NK-92 (cell line): ENCODE measurements around the gene FRG2.
"Not testable (repeated sequence)": the region's sequence is repeated elsewhere in the genome, so short reads cannot be mapped to it uniquely, and the experiment has no call there.

Experiments used
- DNase-seq: peaks from one replicate; lab custom pipeline; 2025; ENCODE audit not compliant: unreplicated experiment; lab: John Stamatoyannopoulos, UW

Gene FRG2

DNA sequence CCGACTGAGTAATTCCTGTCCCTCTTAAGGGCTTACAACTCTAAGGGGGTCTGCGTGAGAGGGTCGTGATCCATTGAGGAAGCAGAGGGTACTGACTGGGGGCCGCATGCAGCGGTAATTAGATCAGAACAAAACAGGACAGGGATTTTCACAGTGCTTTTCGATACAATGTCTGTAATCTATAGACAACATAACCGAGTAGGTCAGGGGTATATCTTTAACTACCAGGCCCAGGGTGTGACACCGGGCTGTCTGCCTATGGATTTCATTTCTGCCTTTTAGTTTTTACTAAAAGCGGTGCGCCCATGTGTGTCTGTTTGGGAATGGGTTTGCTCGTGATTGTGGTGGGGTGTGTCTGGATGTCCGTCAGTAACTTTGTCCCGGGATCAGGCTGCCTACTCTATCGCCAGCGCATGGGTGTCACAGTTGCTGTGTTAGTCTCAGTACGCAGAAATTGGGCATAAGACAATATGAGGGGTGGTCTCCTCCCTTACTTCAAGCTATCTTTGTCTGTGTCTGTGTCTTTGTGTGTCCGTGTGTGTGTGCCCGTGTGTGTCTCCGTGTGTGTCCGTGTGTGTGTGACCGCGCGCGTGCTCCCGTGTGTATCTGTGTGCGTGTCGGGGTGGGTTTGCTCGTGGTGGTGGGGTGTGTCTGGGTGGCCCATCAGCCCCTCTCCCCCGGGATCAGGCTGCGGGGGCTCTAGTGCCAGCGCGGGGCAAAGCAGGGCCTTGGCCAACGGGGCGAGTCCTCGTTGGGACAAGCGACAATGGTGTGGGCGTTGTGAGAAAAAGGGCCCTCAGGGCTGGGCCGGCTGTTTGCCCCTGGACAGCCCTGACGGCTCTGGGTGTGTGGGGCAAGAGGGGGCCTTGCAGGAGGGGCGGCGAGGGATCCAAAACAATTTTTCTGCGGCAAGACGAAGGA is 10.4 kb downstream of the FRG2 start:
- no peak for DNase-seq

DNA sequence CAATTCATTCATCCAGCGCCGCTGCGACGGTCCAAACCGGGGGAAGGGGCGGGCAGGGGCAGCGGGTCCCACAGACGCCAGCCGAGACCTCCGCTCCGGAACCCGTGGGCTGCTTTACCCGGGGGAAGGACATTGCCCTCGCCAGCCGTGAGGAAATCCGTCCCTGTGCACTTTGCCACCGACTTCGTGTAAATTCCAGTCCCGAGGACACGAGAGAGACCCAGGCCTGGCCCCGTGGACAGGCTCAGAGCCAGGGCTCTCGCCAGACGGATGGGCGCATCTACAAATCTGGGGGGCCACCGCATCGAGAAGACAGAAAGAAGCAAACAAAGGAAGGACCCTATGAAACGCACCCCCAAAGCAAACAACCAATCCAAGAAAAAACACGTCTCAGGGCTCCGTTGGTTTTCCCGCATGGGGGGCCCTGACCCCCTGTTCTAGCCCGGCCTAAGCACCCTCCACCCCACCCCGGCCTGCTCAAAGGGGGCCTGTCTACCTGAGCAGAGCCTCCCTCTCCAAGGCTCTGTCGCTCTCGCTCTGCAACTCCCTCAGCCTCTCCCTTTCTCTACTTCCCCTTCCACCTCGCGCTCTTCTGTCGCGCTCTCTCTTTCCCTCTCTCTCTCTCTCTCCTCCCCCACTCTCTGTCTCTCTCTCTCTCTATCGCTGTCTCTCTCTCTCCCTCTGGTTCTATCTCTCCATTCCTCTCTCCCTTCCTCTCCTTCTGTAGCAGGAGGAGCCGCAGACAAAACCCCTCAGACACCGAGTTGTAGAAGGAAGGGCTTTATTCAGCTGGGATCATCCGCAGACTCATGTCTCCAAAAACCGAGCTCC is 11.3 kb downstream of the FRG2 start:
- no peak for DNase-seq

DNA sequence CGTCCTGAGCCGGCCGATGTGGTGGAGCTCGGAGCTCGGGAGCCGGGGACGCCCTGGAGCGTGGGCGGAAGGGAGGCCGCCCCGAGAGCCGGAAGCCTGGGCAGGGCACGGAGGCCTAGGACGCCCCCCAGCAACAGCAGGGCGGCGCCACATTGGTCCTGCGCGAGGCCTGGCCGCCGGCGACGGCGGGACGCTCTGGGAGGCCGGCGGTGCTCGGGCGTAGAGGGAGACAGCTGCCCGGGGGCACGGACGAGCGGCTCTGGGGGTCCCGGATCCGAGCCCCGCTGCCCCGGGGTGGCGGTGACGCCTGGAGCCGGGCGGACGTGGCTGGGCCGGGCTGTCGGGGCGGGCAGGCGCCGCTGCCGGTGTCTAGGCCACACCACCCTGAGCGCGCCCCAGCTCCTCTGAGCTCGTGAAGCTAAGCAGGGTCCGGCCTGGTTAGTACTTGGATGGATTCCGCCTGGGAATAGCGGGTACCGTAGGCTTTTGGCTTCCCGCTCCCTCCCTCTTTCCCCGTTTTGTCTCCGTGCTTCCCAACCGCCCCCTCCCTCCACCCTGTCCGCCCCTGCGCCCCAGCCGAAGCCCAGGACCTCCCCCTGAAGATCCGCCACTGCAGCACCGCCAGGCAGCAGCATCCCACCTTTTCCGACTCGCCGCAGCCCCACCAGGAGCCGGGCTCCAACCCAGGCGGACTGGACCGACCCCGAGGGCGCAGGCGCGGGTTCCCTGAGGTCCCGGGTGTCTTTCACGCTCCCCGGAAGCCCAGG is 12.1 kb downstream of the FRG2 start:
- no peak for DNase-seq

DNA sequence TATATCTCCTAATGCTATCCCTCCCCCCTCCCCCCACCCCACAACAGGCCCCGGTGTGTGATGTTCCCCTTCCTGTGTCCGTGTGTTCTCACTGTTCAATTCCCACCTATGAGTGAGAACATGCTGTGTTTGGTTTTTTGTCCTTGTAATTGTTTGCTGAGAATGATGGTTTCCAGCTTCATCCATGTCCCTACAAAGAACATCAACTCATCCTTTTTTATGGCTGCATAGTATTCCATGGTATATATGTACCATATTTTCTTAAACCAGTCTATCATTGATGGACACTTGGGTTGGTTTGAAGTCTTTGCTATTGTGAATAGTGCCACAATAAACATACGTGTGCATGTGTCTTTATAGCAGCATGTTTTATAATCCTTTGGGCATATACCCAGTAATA is 37.1 kb downstream of the FRG2 start:
- DNase-seq, result not testable (repeated sequence)

DNA sequence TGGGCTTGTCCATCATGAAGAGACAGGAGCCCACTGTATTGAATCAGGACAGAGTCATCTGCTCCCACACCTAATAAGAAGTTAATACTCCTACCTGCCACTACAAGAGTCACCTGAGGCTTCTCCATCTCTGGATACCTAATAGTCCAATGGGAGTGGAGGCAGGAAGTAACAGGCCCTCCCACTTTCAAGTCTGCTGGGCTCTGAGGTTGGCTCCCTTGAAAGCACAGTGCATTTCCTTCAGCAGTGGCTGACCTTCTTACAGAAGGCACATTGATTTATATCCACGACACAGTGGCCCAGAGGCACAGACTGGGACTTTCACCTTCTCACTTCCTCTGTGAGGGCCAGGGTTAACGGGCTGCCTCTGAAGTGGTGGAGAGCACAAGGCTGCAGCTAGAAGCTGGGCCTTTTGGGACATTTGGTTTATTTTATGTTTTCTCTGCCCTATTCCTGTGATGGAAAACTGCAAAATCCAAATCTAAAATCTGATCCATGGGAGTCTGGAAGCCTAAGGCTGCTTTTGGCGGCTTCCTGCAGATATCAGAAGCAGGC is 38.1 kb downstream of the FRG2 start:
- no peak for DNase-seq

DNA sequence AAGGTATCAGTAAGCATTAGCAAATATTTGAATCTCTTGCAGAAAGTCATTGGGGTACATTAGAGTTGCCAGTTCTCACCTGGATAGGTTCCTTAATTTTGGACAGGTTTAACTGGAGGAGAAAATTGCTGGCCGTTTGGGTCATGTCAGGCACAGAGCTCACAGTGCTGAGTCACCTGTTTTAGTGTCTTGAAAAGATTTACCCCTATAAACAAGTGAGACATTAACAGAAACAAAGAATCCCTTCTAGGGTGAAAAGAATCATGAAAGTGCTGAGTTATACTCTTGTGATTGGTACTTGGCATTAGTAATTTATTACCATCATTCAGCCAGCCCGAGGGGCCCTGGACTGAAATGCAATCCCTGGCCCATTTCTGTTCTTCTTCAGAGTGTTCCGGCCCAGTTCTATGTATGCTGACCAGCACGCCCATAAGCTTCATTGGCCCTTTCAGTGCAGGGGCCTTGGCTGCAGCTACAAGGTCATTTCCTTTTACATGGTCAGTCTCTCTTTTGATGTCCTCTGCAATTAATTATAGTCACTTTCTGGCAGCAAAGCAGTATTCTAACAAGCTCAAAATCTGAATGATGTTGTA is 41.3 kb downstream of the FRG2 start:
- DNase-seq, result not testable (repeated sequence)

DNA sequence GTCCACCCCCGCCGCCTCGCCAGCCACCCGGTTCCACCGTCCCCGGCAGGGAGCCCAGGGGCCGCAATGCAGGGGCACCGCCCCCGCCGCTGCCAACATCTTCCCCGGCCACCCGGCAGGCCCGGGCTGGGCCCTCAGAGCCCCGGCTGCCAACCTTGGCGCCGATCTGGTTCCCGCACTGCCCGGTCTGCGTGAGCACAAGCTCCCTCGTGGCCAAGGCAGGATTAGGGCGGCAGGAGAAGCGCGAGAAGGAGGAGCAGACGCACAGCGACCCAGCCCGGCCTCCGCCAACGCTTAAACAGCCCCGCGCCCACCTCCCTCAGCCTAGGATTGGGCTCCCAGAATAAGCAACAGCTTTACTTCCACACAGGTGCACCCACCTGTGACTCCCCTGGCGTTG is 42.4 kb downstream of the FRG2 start:
- not testable (repeated sequence) for DNase-seq

DNA sequence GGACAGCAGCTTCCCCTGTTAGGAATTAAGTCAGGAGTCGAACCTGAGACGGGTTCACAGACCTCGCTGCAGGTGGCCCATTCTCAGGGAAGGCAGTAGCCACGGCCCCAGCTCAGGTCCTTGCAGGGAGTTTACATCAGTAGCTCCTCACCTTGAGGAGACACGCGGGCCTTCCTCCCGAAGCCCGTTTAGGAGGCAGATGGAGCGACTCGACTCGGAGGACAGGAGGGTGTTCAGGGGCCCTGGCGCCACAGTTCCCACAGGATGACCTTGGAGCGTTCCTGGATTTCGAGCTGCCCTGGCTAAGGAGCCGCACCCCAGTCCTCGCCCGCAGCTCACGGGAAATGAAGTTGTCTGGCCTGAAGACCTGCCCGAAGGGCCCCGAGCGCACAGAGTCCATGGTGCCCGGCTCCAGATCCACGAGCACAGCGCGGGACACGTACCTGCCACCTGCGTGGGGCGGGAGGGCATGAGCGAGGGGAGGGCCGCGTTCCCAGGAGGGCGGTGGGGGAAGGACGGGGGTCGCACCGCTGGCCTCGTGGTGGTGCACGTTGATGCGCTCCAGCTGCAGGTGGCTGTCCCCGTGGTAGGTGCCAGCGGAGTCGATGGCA is 43.0 kb downstream of the FRG2 start:
- DNase-seq, result not testable (repeated sequence)

DNA sequence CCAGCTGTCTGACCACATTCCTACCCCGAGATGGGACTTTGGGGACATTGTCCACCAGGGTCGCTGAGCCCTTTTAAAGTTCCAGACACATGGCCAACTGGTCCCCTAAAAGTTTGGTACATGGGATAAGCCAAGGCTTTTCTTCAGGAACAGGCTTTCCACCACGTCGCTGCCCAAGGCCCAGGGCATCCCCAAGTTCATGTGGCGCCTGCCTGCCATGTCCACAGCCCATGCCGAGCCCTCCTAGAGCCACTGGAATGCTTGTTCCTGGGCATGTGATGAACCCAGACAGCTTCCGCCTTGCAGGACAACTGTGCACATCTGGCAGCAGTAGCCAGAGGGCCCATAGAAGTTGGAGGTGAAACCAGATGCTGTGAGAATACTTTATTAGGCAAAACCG is 45.1 kb downstream of the FRG2 start:
- no peak for DNase-seq

DNA sequence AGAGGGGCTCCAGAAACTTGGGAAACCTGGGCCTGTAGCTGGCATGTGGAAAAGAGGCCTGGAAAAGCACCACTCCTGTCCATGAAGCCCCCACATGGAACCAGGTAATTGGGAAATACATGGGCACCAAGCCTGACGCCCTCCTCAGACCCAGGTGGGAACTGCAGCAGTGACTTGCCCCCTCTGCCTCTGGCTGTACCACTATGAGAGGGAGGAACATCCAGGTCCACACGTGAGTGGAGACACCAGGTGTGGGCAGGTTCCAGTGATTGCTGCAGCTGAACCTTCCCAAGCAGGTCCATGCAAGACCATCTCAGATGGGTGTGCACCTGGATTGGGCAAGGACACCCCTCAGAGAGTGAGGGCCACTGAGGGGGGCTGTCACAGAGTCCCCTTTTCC is 46.8 kb downstream of the FRG2 start:
- DNase-seq, result not testable (repeated sequence)

DNA sequence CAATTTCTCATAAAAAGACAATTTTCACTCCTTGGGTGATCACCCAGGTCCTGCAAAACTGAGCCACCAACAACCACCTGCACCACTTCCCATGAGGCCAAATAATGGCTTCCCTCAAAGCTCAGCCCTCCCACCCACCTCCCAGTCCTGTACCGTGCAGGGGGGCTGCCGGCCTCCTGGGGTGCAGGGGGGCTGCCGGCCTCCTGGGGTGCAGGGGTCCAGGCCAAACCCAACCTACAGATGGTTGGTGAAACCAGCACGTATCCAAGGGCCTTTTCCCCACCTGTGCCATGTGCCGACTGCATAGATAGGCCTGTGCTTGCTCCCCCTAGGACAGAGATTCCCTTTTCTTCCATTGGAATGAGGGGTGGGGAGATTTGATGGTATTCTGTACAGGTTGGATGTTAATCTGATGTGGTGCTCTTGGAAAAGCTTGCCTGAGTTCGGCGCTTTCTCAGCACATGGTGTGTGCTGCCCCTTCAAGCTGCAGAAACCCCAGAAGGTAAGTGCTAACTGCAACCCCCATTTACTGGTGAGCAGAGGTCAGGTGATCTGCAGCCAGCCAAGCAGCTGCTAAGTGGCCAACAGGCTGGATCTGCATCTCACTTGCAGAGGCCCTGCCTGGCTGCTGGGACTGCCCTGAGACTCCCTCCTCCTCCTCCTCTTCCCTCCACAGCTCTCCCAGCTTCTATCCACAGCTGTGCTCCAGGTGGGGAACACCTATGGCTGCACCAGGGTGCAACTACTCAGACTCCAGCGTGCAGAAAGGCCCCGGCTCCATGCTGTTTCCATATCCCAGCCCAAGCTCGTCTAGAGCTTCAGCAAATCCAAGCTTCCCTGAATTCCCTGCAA is 47.6 kb downstream of the FRG2 start:
- DNase-seq, result no peak
